Subcutaneous abdominal adipose tissue (tissue), 5 donors: ENCODE results near the gene SLC8B1.
A peak's percentile ranks its signal among the peaks of the same experiment; 100 is the strongest.

ENCODE experiments used
- H3K27ac ChIP-seq: one replicate; pipeline ENCODE4 v1.7.0; 2013; ENCODE audit warnings: low read depth, mild to moderate bottlenecking, inconsistent platforms, low read length, moderate library complexity
- H3K27me3 ChIP-seq, 5 donors: one replicate each; pipeline ENCODE4 v1.7.0; 2013; ENCODE audit warnings: low read length in 5 of 5, inconsistent platforms in 1 of 5; ENCODE audit not compliant: control insufficient read depth in 5 of 5, insufficient read depth in 4 of 5
- H3K36me3 ChIP-seq, 5 donors: one replicate each; pipeline ENCODE4 v1.7.0; 2013; ENCODE audit warnings: low read length in 5 of 5; ENCODE audit not compliant: control insufficient read depth in 5 of 5, insufficient read depth in 5 of 5
- H3K4me1 ChIP-seq, 5 donors: one replicate each; pipeline ENCODE4 v1.7.0; 2013; ENCODE audit warnings: low read length in 5 of 5, mild to moderate bottlenecking in 3 of 5, moderate library complexity in 1 of 5; ENCODE audit not compliant: control insufficient read depth in 5 of 5, insufficient read depth in 5 of 5
- H3K4me3 ChIP-seq, 5 donors: one replicate each; pipeline ENCODE4 v1.7.0; 2013; ENCODE audit warnings: low read length in 5 of 5, low read depth in 1 of 5
- H3K9ac ChIP-seq, 5 donors: one replicate each; pipeline ENCODE4 v1.7.0; 2013; ENCODE audit warnings: low read length in 5 of 5, mild to moderate bottlenecking in 4 of 5, moderate library complexity in 3 of 5
- H3K9me3 ChIP-seq, 5 donors: one replicate each; pipeline ENCODE4 v1.7.0; 2013; ENCODE audit warnings: low read length in 5 of 5; ENCODE audit not compliant: control insufficient read depth in 5 of 5
- donor health status: healthy.
- donor health status: healthy.
- donor health status: healthy.
- donor health status: healthy.
- donor health status: healthy.

Gene SLC8B1

DNA sequence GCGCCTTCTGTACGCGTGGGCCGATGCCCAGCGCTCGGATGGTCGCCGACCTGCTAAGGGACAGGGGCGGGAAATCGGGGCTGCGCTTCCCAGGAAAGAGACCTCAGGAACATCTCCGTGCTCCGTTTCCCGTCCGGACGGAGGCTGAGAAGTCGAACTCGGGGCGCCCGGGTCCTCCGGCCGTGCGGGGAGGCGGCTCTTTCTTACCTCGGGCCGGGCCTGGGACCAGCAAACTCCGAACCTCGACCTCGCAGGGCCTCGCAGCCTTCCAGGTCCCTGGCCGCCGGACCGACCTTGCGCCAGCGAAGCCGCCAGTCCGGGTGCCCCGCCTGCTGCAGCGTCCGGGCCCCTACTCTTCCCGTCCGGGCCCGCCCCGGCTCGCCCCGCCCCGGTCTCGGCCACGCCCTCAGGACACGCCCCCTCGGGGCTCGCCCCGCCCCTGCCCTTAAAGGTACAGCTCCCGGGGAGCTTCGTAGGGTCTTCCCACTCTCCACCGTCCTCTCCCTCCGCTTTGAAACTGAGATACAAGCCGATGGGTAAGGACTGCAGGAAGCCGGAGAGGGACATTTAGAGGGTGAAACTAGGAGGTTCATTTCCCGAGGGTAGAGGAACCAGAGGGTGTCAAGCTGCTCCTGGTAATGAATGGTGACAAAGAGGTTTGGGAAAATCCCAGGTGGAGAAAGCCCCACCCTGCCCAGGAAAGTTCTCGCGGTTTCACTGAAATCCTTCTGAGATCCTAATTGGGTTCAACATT is at the start of gene SLC8B1:
Gene SLC8B1, minus strand, starts transcription at position 324 of the 754 bp plus-strand sequence. CDS start 2,231 bp downstream, outside the sequence.
- Histone ChIP-seq H3K9me3 (no peaks in the 10 kb centered on the region), H3K27me3 (no peaks in the 10 kb centered on the region), H3K9ac (peak within 1 kb of the TSS; percentile 84 to 92 (median 84)), H3K27ac (peak within 1 kb of the TSS; percentile 67), H3K36me3 (peaks cover 0 to 28% (median 17%) of the 10 kb centered on the region in 5 donors), H3K4me1 (peaks cover 2 to 34% (median 26%) of the 10 kb centered on the region in 5 donors), H3K4me3 (peak within 1 kb of the TSS; percentile 84 to 95 (median 87))

DNA sequence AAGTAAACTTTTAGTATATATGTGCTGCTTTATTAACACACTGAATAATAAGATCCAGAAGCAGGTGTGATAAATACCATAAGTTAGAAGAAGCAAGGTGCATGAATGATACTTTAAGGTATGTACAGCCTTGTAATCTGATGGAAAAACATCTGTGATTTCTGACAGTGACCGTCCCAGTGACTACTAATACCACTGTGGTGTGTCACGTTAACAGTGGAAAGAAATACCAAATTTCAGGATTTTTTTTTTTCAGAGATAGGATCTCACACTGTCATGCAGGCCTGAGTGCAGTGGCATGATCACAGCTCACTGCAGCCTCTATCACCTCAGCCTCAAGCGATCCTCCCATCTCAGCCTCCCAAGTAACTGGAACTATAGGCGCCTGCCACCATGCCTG is 47.3 kb upstream of the SLC8B1 start:
- H3K9me3 ChIP-seq, result no peaks in the 10 kb centered on the region
- H3K4me3 ChIP-seq, result no peak overlapping the region
- H3K9ac ChIP-seq, result no peak overlapping the region
- peaks cover 0 to 5% (median 0%) of the 10 kb centered on the region in 5 donors for H3K4me1 ChIP-seq
- H3K36me3 ChIP-seq, result peaks cover 3 to 79% (median 49%) of the 10 kb centered on the region in 5 donors
- no peaks in the 10 kb centered on the region for H3K27me3 ChIP-seq
- no peak overlapping the region for H3K27ac ChIP-seq

DNA sequence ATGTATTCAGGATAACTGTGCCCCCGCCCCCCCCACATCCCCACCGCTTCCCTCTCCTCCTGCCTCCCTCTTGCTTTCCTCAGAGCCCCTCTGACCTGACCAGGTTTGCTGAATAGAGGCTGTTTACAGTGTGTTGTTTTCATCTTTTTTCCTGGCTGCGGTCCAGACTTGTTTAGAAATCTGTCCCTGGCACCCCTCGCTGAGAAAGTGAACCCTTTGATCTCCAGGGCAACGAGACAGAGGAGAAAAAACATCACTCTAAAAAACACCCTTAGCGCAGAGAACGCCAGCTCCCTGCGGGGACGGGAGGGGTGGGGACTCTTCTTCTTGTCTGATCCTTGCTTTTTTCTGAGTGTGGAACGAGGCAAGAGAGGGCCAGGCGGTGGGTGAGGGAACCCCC is 46.3 kb upstream of the SLC8B1 start:
- H3K27me3 ChIP-seq, result no peaks in the 10 kb centered on the region

DNA sequence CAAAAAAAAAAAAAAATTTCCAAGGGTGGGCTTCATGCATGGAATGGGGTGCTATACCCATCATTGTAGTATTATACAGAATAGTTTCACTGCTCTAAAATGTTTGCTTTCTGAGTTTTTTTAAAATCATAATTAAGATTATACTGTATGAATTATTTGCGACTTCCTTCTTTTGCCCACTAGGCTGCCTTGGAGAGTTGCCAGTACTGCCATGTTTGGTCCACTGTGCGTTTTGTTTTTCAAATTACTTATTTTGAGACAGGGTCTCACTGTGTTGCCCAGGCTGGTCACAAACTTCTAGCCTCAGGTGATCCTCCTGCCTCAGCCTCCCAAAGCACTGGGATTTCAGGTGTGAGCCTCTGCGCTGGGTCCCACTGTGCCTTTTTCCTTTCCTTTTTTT is 43.4 kb upstream of the SLC8B1 start:
- H3K9ac ChIP-seq, result no peak overlapping the region
- H3K36me3 ChIP-seq, result peaks cover 3 to 75% (median 53%) of the 10 kb centered on the region in 5 donors
- no peak overlapping the region for H3K4me3 ChIP-seq
- no peaks in the 10 kb centered on the region for H3K27me3 ChIP-seq
- no peak overlapping the region for H3K27ac ChIP-seq
- peaks cover 0 to 13% (median 0%) of the 10 kb centered on the region in 5 donors for H3K4me1 ChIP-seq
- H3K9me3 ChIP-seq, result no peaks in the 10 kb centered on the region

More for the DNA sequence above, 46.3 kb upstream of the SLC8B1 start:
- Histone ChIP-seq H3K4me1 (peaks cover 0 to 13% (median 0%) of the 10 kb centered on the region in 5 donors), H3K27ac (no peak overlapping the region), H3K9me3 (no peaks in the 10 kb centered on the region), H3K9ac (no peak overlapping the region), H3K36me3 (peaks cover 3 to 79% (median 49%) of the 10 kb centered on the region in 5 donors), H3K4me3 (no peak overlapping the region)

DNA sequence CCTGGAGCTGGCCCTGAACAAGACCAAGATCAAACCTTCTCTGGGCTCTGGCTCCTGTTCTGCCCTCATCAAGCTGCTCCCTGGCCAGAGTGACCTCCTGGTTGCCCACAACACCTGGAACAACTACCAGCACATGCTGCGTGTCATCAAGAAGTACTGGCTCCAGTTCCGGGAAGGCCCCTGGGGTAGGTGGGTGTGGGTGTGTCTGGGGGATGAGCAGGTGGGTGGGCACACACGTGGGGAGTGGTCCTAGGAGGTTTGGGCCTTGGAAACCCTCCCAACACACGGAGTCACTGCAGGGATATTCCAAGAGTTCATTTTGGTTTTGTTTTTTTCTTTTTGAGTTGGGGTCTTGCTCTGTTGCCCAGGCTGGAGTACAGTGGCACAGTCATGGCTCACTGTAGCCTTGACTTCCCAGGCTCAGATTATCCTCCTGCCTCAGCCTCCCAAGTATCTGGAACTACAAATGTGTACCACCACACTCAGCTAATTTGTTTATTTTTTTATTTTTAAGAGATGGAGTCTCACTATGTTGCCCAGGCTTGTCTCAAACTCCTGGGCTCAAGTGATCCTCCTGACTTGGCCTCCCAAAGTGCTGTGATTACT is 40.0 kb upstream of the SLC8B1 start:
- Histone ChIP-seq H3K9me3 (no peaks in the 10 kb centered on the region), H3K36me3 (peaks cover 0 to 72% (median 53%) of the 10 kb centered on the region in 5 donors), H3K9ac (no peak overlapping the region), H3K4me1 (peaks cover 0 to 9% (median 0%) of the 10 kb centered on the region in 5 donors), H3K27ac (no peak overlapping the region), H3K27me3 (no peaks in the 10 kb centered on the region), H3K4me3 (no peak overlapping the region)

DNA sequence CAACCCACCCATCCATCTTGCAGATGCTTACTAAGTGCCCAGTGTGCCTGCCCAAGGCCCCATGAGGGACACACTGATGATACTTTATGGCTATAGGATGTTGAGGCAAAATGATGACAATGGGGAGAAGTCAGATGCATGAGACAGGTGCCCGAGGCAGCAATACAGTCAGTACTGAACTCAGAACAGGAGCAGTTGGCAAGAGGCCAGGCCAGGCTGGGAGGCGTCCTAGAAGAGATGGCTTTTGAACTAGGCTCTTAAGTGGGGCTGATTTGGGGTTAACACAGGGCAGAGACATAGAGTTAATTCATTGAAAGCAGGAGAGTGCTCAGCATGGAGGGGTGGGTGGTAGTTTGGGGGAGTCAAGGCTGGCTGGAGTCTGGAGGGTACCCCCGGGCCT is 39.1 kb upstream of the SLC8B1 start:
- Histone ChIP-seq H3K27ac (no peak overlapping the region), H3K36me3 (peaks cover 3 to 76% (median 57%) of the 10 kb centered on the region in 5 donors), H3K27me3 (no peaks in the 10 kb centered on the region), H3K9me3 (no peaks in the 10 kb centered on the region), H3K4me3 (no peak overlapping the region), H3K9ac (no peak overlapping the region), H3K4me1 (peaks cover 0 to 9% (median 0%) of the 10 kb centered on the region in 5 donors)

DNA sequence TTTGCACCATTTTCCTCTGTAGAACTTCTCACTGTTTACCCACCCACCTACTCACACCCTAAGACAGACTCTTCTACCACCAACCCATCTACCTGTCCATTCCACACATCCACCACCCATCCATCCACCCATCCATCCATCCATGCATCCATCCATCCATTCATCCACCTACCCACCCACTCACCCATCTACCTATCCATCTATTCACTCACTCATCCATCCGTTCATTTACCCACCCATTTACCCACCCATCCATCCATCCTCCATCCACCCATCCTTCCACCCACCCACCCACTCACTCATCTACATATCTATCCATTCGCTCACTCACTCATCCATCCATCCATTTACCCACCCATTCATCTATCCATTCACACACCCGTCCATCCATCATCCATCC is 38.5 kb upstream of the SLC8B1 start:
- no peak overlapping the region for H3K27ac ChIP-seq
- peaks cover 3 to 78% (median 55%) of the 10 kb centered on the region in 5 donors for H3K36me3 ChIP-seq
- H3K9ac ChIP-seq, result no peak overlapping the region
- no peak overlapping the region for H3K4me3 ChIP-seq
- no peaks in the 10 kb centered on the region for H3K27me3 ChIP-seq
- H3K9me3 ChIP-seq, result no peaks in the 10 kb centered on the region
- peaks cover 0 to 9% (median 0%) of the 10 kb centered on the region in 5 donors for H3K4me1 ChIP-seq

DNA sequence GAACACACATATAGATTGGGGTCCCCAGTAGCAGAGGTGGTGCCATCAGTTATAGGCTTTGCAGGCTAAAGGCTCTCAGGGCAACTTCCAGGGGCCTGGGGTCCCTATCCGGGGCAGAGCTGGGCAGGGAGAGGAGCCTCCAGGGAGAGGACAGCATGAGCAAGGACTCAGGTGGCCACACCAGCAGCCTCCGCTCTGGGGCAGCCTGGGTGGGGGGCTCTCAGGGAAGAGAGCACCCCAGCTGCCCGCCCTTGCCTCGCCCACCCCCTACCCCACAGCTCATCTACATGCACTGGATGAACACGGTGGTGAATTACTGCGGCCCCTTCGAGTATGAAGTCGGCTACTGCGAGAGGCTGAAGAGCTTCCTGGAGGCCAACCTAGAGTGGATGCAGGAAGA is 37.5 kb upstream of the SLC8B1 start:
- Histone ChIP-seq H3K4me1 (peaks cover 0 to 14% (median 0%) of the 10 kb centered on the region in 5 donors), H3K4me3 (no peak overlapping the region), H3K9ac (no peak overlapping the region), H3K27me3 (no peaks in the 10 kb centered on the region), H3K27ac (no peak overlapping the region), H3K36me3 (peaks cover 3 to 77% (median 51%) of the 10 kb centered on the region in 5 donors), H3K9me3 (no peaks in the 10 kb centered on the region)

DNA sequence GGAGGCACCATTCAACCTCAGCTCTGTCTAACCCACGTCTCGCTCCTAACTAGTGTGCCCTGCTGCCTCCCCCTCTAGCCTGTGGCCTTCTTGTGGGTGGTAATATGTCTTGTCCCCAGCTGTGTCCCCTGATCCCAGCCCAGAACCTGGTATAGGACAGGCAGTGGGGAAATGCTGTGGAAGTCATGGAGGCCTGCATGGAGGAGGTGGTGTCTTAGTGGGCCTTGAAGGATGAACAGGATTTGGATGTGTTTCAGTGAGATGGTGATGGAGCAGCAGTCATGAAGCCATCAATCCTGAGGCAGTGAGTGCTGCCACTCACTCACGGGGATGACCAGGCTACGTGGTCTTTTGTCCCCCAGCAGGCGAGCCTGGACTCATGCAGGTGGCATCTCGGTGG is 36.9 kb upstream of the SLC8B1 start:
- peaks cover 0 to 15% (median 0%) of the 10 kb centered on the region in 5 donors for H3K4me1 ChIP-seq
- peaks cover 3 to 71% (median 50%) of the 10 kb centered on the region in 5 donors for H3K36me3 ChIP-seq
- no peaks in the 10 kb centered on the region for H3K9me3 ChIP-seq
- H3K4me3 ChIP-seq, result no peak overlapping the region
- H3K27me3 ChIP-seq, result no peaks in the 10 kb centered on the region
- H3K27ac ChIP-seq, result no peak overlapping the region
- no peak overlapping the region for H3K9ac ChIP-seq
